PFSK-1 (cell line): ENCODE results near the gene KCNG2.

Experiments
- FOXP2 ChIP-seq: optimal IDR thresholded peaks from 2 replicates; pipeline ENCODE3; 2011; ENCODE audit warnings: borderline replicate concordance, control low read depth, inconsistent platforms; ENCODE audit not compliant: insufficient read depth; ENCODE audit errors: extremely low read length, extremely low read depth
- POLR2AphosphoS5 ChIP-seq: IDR thresholded peaks from 2 replicates; pipeline ENCODE4 v1.6.1; 2012; ENCODE audit warnings: low read depth, mild to moderate bottlenecking, control low read depth, low read length, moderate library complexity
- SIN3A ChIP-seq: IDR thresholded peaks from 2 replicates; pipeline ENCODE4 v1.6.1; 2012; ENCODE audit warnings: mild to moderate bottlenecking, low read length, moderate library complexity, borderline replicate concordance; ENCODE audit not compliant: insufficient read depth
- TAF1 ChIP-seq: IDR thresholded peaks from 2 replicates; pipeline ENCODE4 v1.6.1; 2012; ENCODE audit warnings: low read length, control low read depth, borderline replicate concordance; ENCODE audit not compliant: insufficient read depth
- TF ChIP-seq, protein P1 (sequence below), 2 experiments: IDR thresholded peaks; 2 replicates each; pipeline versions ENCODE4 v1.6.1 to v1.8.0; 2011 to 2012; ENCODE audit warnings: low read depth in 2 of 2, low read length in 2 of 2, control low read depth in 1 of 2, inconsistent platforms in 1 of 2, mild to moderate bottlenecking in 1 of 2, moderate library complexity in 1 of 2; ENCODE audit not compliant: insufficient read depth in 1 of 2

The KCNG2 gene

DNA sequence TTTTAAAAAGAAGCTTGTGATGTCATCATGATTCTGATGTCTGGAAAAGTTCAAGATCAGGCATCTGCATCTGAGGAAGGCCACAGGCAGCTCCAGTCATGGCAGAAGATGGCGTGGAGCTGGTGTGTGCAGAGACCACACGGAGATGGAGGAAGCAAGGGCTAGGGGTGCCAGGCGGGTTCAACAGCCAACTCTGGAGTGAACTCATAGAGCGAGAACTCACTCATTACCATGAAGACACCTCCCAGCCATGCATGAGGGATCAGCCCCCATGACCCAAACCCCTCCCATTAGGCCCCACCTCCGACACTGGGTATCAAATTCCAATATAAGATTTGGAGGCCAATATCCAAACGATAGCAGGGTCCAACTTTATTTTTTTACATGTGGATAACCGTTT, 61.6 kb downstream of the KCNG2 start:
- no peak for TF ChIP-seq POLR2AphosphoS5
- no peak for TF ChIP-seq SIN3A
- TF ChIP-seq, protein P1, sequence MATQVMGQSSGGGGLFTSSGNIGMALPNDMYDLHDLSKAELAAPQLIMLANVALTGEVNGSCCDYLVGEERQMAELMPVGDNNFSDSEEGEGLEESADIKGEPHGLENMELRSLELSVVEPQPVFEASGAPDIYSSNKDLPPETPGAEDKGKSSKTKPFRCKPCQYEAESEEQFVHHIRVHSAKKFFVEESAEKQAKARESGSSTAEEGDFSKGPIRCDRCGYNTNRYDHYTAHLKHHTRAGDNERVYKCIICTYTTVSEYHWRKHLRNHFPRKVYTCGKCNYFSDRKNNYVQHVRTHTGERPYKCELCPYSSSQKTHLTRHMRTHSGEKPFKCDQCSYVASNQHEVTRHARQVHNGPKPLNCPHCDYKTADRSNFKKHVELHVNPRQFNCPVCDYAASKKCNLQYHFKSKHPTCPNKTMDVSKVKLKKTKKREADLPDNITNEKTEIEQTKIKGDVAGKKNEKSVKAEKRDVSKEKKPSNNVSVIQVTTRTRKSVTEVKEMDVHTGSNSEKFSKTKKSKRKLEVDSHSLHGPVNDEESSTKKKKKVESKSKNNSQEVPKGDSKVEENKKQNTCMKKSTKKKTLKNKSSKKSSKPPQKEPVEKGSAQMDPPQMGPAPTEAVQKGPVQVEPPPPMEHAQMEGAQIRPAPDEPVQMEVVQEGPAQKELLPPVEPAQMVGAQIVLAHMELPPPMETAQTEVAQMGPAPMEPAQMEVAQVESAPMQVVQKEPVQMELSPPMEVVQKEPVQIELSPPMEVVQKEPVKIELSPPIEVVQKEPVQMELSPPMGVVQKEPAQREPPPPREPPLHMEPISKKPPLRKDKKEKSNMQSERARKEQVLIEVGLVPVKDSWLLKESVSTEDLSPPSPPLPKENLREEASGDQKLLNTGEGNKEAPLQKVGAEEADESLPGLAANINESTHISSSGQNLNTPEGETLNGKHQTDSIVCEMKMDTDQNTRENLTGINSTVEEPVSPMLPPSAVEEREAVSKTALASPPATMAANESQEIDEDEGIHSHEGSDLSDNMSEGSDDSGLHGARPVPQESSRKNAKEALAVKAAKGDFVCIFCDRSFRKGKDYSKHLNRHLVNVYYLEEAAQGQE (IDR thresholded peaks at IDR 0.05; ENCODE audit: insufficient read depth in 1 of 2, low read depth in 2 of 2, low read length in 2 of 2), result no peak
- no peak for TF ChIP-seq FOXP2
- no peak for TF ChIP-seq TAF1

GRCh38 chr18:79861687-79862086, 63.9 kb downstream of the KCNG2 start:
- TF ChIP-seq TAF1 (no peak), POLR2AphosphoS5 (no peak), SIN3A (no peak), FOXP2 (no peak)
- TF ChIP-seq, protein P1 (IDR thresholded peaks at IDR 0.05; ENCODE audit: insufficient read depth in 1 of 2, low read depth in 2 of 2, low read length in 2 of 2), result no peak

DNA sequence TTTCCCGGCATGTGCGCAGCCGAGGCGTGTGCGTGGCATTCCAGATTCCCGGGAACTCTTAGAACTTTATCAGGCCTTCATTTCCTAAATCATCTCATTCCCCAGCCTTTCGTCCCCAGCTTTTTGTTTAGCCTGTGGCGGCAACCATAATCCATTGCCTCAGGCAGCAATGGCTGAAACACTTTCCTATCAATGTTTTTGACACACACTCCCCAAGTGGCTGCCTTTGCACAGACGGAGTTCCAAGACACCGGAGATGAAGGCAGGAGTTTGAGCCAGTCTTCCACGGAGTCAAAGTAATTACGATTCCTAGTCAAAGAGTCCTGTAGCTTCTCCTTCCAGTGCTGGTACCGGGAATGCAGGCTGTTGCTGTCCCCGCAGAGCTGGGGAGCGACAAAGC, 64.8 kb downstream of the KCNG2 start:
- TF ChIP-seq TAF1 (no peak), POLR2AphosphoS5 (no peak), SIN3A (no peak), FOXP2 (no peak)
- TF ChIP-seq, protein P1 (IDR thresholded peaks at IDR 0.05; ENCODE audit: insufficient read depth in 1 of 2, low read depth in 2 of 2, low read length in 2 of 2), result no peak

- no peak for TF ChIP-seq TAF1
- TF ChIP-seq SIN3A, result no peak
- no peak for TF ChIP-seq POLR2AphosphoS5
- TF ChIP-seq, protein P1 (IDR thresholded peaks at IDR 0.05; ENCODE audit: insufficient read depth in 1 of 2, low read depth in 2 of 2, low read length in 2 of 2), result no peak
- no peak for TF ChIP-seq FOXP2
Measured at GRCh38 chr18:79863161-79864005, 65.6 kb downstream of the KCNG2 start.
